Transverse colon (tissue), 4 donors: ENCODE data around the gene ABHD16B.

Source experiments
- POLR2A ChIP-seq: fragments of 450-650 bp; IDR thresholded peaks from one replicate; pipeline ENCODE4 v1.6.1; 2016; ENCODE audit warnings: antibody characterized with exemption, mild to moderate bottlenecking, moderate library complexity
- POLR2AphosphoS5 ChIP-seq, 3 donors: sonication (generic); formaldehyde crosslinking; IDR thresholded peaks; one replicate each; pipeline ENCODE4 v1.6.1; 2016; ENCODE audit warnings: antibody characterized with exemption in 3 of 3
- TF ChIP-seq, protein P1 (sequence below), 5 experiments: fragments of 200-600 bp in 3 of 5; fragments of 450-650 bp in 2 of 5; sonication (generic) in 3 of 5; IDR thresholded peaks; 1 replicate in 2 of 5; 2 replicates in 3 of 5; pipeline ENCODE4 v1.5.1; 2016 to 2017; ENCODE audit warnings: antibody characterized with exemption in 5 of 5, inconsistent platforms in 3 of 5, mild to moderate bottlenecking in 2 of 5, moderate library complexity in 1 of 5

DNA sequence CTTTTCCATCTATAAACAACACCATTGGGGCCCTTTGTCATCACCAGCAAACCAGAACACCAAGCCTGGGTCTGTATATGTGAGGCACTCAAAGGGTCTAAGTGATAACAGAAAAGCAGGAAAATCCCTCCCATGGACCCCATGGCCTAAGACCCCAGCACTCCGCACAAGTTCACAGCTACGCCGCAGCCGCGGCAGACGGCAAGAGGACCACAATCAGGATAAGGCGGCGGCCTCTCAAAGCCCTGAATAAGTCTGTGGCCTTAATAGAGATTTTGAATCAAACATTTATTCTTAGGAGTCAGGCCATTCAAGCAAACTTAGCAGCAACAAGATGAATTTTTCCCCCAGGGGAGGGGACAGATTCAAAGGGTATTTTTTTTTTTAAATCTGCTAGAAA, 33.2 kb upstream of the ABHD16B start:
- TF ChIP-seq, protein P1, sequence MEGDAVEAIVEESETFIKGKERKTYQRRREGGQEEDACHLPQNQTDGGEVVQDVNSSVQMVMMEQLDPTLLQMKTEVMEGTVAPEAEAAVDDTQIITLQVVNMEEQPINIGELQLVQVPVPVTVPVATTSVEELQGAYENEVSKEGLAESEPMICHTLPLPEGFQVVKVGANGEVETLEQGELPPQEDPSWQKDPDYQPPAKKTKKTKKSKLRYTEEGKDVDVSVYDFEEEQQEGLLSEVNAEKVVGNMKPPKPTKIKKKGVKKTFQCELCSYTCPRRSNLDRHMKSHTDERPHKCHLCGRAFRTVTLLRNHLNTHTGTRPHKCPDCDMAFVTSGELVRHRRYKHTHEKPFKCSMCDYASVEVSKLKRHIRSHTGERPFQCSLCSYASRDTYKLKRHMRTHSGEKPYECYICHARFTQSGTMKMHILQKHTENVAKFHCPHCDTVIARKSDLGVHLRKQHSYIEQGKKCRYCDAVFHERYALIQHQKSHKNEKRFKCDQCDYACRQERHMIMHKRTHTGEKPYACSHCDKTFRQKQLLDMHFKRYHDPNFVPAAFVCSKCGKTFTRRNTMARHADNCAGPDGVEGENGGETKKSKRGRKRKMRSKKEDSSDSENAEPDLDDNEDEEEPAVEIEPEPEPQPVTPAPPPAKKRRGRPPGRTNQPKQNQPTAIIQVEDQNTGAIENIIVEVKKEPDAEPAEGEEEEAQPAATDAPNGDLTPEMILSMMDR (IDR thresholded peaks at IDR 0.05): no peak
- TF ChIP-seq POLR2A (no peak), POLR2AphosphoS5 (IDR thresholded peaks at IDR 0.05) (no peak)
